Lower lobe of right lung (tissue), 2 donors: Measurements from ENCODE around the gene NFIA. TPM values are rescaled to one million over a fixed set of nuclear protein-coding genes. Genes with fewer than 3 reads are reported as not detected.
A peak's percentile ranks its signal among the peaks of the same experiment; 100 is the strongest.

ENCODE experiments used
- ATAC-seq, 2 donors: fragments of 200-7000 bp; cut with Tn5 transposase; one replicate each; pipeline ENCODE4 v1.9.1; 2020 to 2022; ENCODE audit warnings: mild to moderate bottlenecking in 2 of 2, moderate library complexity in 2 of 2
- DNase-seq: peaks from one replicate; pipeline ENCODE4 v3.0.0-alpha.2; 2020
- H3K27ac ChIP-seq: fragments of 200-600 bp; one replicate; pipeline ENCODE4 v1.8.0; 2022
- H3K27me3 ChIP-seq: fragments of 200-600 bp; one replicate; pipeline ENCODE4 v1.8.0; 2022; ENCODE audit warnings: low read depth
- H3K36me3 ChIP-seq: fragments of 200-600 bp; one replicate; pipeline ENCODE4 v1.8.0; 2022; ENCODE audit warnings: mild to moderate bottlenecking
- H3K4me1 ChIP-seq: fragments of 200-600 bp; one replicate; pipeline ENCODE4 v1.8.0; 2022
- H3K4me3 ChIP-seq: fragments of 200-600 bp; one replicate; pipeline ENCODE4 v1.8.0; 2022; ENCODE audit warnings: mild to moderate bottlenecking
- H3K9me3 ChIP-seq: fragments of 200-600 bp; one replicate; pipeline ENCODE4 v1.8.0; 2022
- intact Hi-C: fragments of 100-400 bp; cut with DNase I; formaldehyde crosslinking; loops from one replicate; pipeline ENCODE4 v1.11.0; 2022
- total RNA-seq: library from RNA; stranded (reverse); fragmentation: NEBNext Ultra II Directional; extraction: Animal tissue kit (Norgen Biotek cat#: 25700); gene quantifications from one replicate; pipeline ENCODE4 v1.2.1, GENCODE V29; 2021
- TF ChIP-seq, protein P1 (sequence below): fragments of 200-600 bp; IDR thresholded peaks from one replicate; pipeline ENCODE4 v1.8.0; 2022; ENCODE audit warnings: antibody characterized with exemption, mild to moderate bottlenecking
- donor health status: DM: no; HTN: yes; CAD: no; lungs with severe emphysema.

Gene NFIA
- total RNA-seq, 1 donor from 2014 or later, result 70.0 TPM

DNA sequence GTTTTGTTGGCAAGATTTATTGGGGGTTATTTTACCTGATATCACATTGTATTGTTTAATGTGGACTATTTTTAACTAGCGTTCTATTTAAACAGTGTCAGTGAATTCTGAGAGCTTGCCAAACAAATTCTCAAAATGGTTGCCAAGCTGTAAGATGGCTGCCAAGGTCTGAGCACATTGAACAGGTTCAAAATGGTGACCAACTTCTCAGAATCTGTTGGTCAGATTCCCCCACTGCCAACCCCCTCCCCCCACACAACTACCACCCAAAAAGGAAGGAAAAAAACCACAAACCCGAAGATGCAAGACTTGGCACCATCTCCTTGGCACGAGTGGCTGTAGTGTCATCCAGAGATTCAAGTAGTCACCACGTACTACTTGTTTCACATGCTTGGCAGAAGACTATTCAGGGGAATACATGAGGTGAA, 159.1 kb downstream of the NFIA start:
- no peak for DNase-seq
- H3K4me3 ChIP-seq, result peak overlapping the region; percentile 20
- H3K27me3 ChIP-seq, result no peaks in the 10 kb centered on the region
- peak in 1 of 2 donors; percentile 70 for ATAC-seq
- intact Hi-C loops, result no loop called here
- no peaks in the 10 kb centered on the region for H3K36me3 ChIP-seq
- H3K4me1 ChIP-seq, result peaks cover 28% of the 10 kb centered on the region
- no peaks in the 10 kb centered on the region for H3K9me3 ChIP-seq
- TF ChIP-seq, protein P1, sequence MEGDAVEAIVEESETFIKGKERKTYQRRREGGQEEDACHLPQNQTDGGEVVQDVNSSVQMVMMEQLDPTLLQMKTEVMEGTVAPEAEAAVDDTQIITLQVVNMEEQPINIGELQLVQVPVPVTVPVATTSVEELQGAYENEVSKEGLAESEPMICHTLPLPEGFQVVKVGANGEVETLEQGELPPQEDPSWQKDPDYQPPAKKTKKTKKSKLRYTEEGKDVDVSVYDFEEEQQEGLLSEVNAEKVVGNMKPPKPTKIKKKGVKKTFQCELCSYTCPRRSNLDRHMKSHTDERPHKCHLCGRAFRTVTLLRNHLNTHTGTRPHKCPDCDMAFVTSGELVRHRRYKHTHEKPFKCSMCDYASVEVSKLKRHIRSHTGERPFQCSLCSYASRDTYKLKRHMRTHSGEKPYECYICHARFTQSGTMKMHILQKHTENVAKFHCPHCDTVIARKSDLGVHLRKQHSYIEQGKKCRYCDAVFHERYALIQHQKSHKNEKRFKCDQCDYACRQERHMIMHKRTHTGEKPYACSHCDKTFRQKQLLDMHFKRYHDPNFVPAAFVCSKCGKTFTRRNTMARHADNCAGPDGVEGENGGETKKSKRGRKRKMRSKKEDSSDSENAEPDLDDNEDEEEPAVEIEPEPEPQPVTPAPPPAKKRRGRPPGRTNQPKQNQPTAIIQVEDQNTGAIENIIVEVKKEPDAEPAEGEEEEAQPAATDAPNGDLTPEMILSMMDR, result no peak
- H3K27ac ChIP-seq, result peak overlapping the region; percentile 63

DNA sequence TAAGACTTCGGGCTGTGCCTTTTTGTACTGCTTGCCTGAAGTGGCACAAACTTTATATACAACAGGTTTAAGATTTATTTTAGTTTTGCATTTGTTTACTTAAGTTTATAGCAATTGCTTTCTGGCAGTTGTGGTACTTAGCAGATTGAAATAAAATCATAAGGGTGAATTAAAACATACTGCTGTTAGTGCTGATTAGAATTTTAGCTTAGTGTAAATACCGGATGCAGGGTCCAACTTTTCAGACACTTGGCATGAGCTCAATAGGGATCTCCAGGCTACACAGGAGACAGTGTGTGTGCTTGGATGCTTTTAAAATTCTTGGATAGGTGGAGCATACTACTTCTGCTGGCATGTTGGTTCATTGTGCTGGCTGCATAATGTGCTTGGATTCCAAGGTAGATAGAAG, 159.6 kb downstream of the NFIA start:
- H3K27ac ChIP-seq, result peak overlapping the region; percentile 63
- ATAC-seq (peak in 1 of 2 donors; percentile 29), DNase-seq (no peak)
- no peaks in the 10 kb centered on the region for H3K36me3 ChIP-seq
- peaks cover 28% of the 10 kb centered on the region for H3K4me1 ChIP-seq
- peak overlapping the region; percentile 20 for H3K4me3 ChIP-seq
- TF ChIP-seq, protein P1, result no peak
- intact Hi-C loops, result no loop called here
- H3K27me3 ChIP-seq, result no peaks in the 10 kb centered on the region
- H3K9me3 ChIP-seq, result no peaks in the 10 kb centered on the region

DNA sequence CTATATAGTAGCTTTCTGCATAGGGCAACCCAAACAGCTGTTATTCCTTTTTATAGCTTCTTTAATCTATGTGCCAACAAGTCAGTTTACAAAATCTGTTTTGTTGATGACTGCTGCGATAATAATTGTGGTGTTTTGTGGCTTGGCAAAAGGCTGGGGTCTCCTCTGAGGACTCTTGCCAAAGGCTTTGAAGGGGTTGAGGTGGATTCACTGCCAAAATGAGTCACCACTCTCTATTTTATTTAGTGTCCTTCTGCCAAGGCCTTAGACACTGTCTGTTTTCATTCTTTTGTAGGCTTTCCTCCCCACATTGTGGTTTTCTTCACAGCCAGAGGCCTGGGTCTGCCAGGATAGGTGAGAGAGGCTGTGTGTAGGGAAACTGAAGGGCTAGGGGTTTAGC, 161.8 kb downstream of the NFIA start:
- no peak for DNase-seq
- no peak overlapping the region for H3K4me3 ChIP-seq
- H3K4me1 ChIP-seq, result peaks cover 39% of the 10 kb centered on the region
- intact Hi-C loops, result no loop called here
- H3K36me3 ChIP-seq, result no peaks in the 10 kb centered on the region
- peak overlapping the region; percentile 4 for H3K27ac ChIP-seq
- ATAC-seq, result no peak
- TF ChIP-seq, protein P1, result no peak
- no peaks in the 10 kb centered on the region for H3K9me3 ChIP-seq
- H3K27me3 ChIP-seq, result no peaks in the 10 kb centered on the region

DNA sequence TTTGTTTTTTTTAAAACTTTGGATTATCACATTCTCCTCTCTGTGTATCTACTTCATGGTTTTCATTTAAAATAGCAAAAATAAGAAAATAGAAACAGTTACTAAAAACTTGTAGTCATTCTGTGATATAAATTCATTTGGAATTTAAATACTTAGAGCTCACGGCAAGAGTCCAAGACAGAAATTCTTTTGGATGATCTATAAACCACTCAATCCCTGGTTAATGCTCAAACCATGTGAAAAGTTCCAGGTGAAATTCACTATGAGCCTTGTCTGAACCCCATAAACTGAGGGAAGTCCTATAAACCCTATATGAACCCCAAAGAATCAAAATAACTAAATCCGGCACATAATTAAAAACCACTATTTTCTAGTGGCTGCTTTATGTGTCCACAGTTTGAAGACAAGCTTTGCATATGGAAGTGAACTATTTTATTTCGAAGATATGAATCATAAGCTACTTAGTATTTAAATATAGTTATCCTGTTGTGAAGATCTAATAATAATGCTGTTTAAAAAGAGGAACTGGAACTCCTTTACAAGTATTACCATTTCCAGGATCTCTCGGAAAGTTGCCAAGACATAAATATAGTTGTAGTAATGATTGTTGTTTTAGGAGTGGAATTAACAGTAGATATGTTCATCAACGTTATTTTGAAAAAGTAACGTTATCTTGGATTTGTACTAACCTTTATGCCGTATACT, 163.5 kb downstream of the NFIA start:
- Histone ChIP-seq H3K9me3 (no peaks in the 10 kb centered on the region), H3K4me3 (no peak overlapping the region), H3K4me1 (peaks cover 39% of the 10 kb centered on the region), H3K27ac (no peak overlapping the region), H3K36me3 (no peaks in the 10 kb centered on the region), H3K27me3 (no peaks in the 10 kb centered on the region)
- no peak for ATAC-seq
- no peak for DNase-seq
- TF ChIP-seq, protein P1, result no peak
- intact Hi-C loops, result no loop called here

DNA sequence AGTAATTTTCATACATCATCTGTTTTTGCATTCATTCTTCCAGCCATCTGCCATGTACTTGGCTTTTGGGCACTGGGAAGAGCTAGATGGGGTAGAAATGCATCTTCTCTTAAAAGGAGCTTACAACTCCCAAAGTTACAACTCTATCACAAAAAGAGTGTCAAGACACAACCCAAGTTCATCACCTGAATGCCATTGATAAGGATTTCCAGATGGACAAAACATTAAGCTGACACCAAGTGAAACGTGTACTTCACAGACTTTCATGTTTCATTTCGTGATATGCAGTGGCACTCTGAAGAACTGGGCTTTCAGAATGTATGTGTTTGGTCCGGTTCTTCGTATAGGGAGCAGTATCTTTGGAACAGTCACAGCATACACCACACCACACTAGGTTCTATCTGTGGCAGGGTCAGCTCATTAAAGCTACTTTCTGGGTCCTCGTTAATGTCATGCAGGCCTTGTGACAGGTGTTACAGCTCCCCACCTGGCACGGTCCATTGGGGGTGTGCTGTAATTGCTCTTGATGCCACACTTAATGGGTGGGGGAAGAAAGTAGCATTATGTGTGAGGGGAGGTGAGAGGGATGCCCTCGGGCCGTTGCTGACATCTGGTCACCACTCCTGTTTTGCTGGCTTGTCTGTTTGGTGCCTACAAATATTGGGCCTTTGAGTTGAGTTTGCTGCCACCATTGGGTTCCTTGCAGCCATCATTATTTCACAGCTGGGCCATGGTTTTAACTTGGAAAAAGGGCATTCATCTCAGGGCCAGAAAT, 164.9 kb downstream of the NFIA start:
- Histone ChIP-seq H3K27ac (peak overlapping the region; percentile 5), H3K27me3 (no peaks in the 10 kb centered on the region), H3K36me3 (no peaks in the 10 kb centered on the region), H3K9me3 (no peaks in the 10 kb centered on the region), H3K4me1 (peaks cover 34% of the 10 kb centered on the region), H3K4me3 (no peak overlapping the region)
- DNase-seq (no peak), ATAC-seq (peak in 1 of 2 donors; percentile 11)
- intact Hi-C loops, result no loop called here
- TF ChIP-seq, protein P1, result no peak
